ENCODE measurements around the gene TAS1R3. TPM values are rescaled to one million over a fixed set of nuclear protein-coding genes. Genes with fewer than 3 reads are reported as not detected.

The TAS1R3 gene
- total RNA-seq, 1 donor from 2014 or later, result 0.50 TPM

DNA sequence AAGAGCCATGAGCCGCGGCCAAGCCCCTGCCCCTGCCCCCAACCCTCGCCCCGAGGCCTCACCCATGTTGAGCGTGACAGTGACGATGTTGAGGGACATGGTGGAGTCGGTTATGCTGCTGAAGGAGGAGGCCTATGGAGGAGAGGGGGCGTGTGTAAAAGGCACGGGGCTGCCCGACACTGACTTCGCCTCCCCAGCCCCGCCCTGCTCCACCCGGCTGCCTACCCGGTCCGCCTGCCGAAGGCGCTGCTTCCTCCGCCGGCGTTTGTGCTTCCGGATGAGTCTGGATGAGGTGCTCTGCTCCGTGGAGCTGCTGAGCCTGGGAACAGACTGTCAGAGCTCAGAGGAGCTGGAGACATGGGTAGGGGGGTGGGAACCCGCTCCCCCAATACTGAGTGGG, 9.1 kb downstream of the TAS1R3 start:
- no peak overlapping the region for H3K4me3 ChIP-seq (ENCODE audit: insufficient read depth, low read depth, low read length)
- H3K4me1 Mint-ChIP-seq (ENCODE audit: low read depth, unreplicated experiment), result peaks cover 4% of the 10 kb centered on the region
- no peaks in the 10 kb centered on the region for H3K27me3 Mint-ChIP-seq (ENCODE audit: low read depth, unreplicated experiment)
- H3K4me1 ChIP-seq (ENCODE audit: insufficient read depth, low read length), result peaks cover 16% of the 10 kb centered on the region
- H3K4me2 ChIP-seq (ENCODE audit: low read length), result no peak overlapping the region
- peaks cover 8% of the 10 kb centered on the region for H3K36me3 ChIP-seq (ENCODE audit: insufficient read depth, low read length)
- TF ChIP-seq EZH2 (IDR thresholded peaks at IDR 0.05; ENCODE audit: insufficient read depth, low read length), result no peak
- TF ChIP-seq, protein P1, sequence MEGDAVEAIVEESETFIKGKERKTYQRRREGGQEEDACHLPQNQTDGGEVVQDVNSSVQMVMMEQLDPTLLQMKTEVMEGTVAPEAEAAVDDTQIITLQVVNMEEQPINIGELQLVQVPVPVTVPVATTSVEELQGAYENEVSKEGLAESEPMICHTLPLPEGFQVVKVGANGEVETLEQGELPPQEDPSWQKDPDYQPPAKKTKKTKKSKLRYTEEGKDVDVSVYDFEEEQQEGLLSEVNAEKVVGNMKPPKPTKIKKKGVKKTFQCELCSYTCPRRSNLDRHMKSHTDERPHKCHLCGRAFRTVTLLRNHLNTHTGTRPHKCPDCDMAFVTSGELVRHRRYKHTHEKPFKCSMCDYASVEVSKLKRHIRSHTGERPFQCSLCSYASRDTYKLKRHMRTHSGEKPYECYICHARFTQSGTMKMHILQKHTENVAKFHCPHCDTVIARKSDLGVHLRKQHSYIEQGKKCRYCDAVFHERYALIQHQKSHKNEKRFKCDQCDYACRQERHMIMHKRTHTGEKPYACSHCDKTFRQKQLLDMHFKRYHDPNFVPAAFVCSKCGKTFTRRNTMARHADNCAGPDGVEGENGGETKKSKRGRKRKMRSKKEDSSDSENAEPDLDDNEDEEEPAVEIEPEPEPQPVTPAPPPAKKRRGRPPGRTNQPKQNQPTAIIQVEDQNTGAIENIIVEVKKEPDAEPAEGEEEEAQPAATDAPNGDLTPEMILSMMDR (IDR thresholded peaks at IDR 0.05; ENCODE audit: insufficient read depth, low read depth, low read length), result no peak
- no peaks in the 10 kb centered on the region for H3K36me3 Mint-ChIP-seq (ENCODE audit: low read depth, unreplicated experiment)
- H3K79me2 ChIP-seq (ENCODE audit: insufficient read depth, low read length), result peaks cover 42% of the 10 kb centered on the region
- no peak overlapping the region for H3K4me3 Mint-ChIP-seq (ENCODE audit: unreplicated experiment)
- peaks cover 51% of the 10 kb centered on the region for H4K20me1 ChIP-seq (ENCODE audit: insufficient read depth, low read length)
- no peak overlapping the region for H3K27ac ChIP-seq (ENCODE audit: low read depth, low read length)
- no peaks in the 10 kb centered on the region for H3K27me3 ChIP-seq (ENCODE audit: insufficient read depth, low read length)
- no peaks in the 10 kb centered on the region for H3K9me3 ChIP-seq (ENCODE audit: insufficient read depth, low read depth, low read length)
- DNase-seq (ENCODE audit: low read depth) (no peak), FAIRE-seq (no peak)
- H3K9ac ChIP-seq (ENCODE audit: low read length), result no peak overlapping the region
- no peaks in the 10 kb centered on the region for H3K9me3 Mint-ChIP-seq (ENCODE audit: unreplicated experiment)
- no peak overlapping the region for H3K27ac Mint-ChIP-seq (ENCODE audit: unreplicated experiment)
- no peak overlapping the region for H2AFZ ChIP-seq (ENCODE audit: low read depth, low read length)

DNA sequence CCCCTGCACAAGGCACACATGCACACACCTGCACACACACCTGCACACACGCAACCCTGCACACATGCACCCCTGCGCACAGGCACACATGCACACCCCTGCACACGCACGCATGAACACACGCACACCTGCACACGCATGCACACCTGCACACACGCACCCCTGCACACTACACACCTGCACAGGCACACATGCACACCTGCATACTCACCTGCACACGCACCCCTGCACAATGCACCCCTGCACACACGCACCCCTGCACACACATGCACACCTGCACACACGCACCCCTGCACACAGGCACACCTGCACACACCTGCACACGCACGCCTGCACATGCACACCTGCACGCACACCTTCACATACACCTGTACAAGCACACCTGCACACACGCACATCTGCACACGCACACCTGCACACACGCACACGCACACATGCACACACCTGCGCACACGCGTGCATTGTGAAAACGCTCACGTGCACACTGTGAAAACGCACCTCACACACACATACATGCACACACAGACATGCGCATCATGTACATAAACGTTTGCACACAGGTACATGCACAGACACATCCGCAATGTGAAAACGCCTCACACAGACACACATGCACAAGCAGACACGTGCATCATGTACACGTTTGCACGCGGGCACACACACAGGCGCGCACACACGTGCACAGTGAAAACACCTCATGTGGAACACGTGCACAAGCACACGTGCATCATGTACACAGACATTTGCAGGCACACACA, 9.9 kb downstream of the TAS1R3 start:
- H3K9me3 ChIP-seq (ENCODE audit: insufficient read depth, low read depth, low read length), result no peaks in the 10 kb centered on the region
- H3K36me3 ChIP-seq (ENCODE audit: insufficient read depth, low read length), result peaks cover 8% of the 10 kb centered on the region
- no peaks in the 10 kb centered on the region for H3K27me3 ChIP-seq (ENCODE audit: insufficient read depth, low read length)
- no peaks in the 10 kb centered on the region for H3K9me3 Mint-ChIP-seq (ENCODE audit: unreplicated experiment)
- no peak overlapping the region for H3K9ac ChIP-seq (ENCODE audit: low read length)
- TF ChIP-seq, protein P1 (IDR thresholded peaks at IDR 0.05; ENCODE audit: insufficient read depth, low read depth, low read length), result no peak
- no peak for TF ChIP-seq EZH2 (IDR thresholded peaks at IDR 0.05; ENCODE audit: insufficient read depth, low read length)
- no peak overlapping the region for H3K4me3 Mint-ChIP-seq (ENCODE audit: unreplicated experiment)
- H3K4me1 Mint-ChIP-seq (ENCODE audit: low read depth, unreplicated experiment), result peaks cover 4% of the 10 kb centered on the region
- no peaks in the 10 kb centered on the region for H3K36me3 Mint-ChIP-seq (ENCODE audit: low read depth, unreplicated experiment)
- H3K4me3 ChIP-seq (ENCODE audit: insufficient read depth, low read depth, low read length), result no peak overlapping the region
- H3K79me2 ChIP-seq (ENCODE audit: insufficient read depth, low read length), result peaks cover 50% of the 10 kb centered on the region
- H3K27ac Mint-ChIP-seq (ENCODE audit: unreplicated experiment), result no peak overlapping the region
- H3K4me2 ChIP-seq (ENCODE audit: low read length), result no peak overlapping the region
- no peak for FAIRE-seq
- H2AFZ ChIP-seq (ENCODE audit: low read depth, low read length), result no peak overlapping the region
- no peak overlapping the region for H3K27ac ChIP-seq (ENCODE audit: low read depth, low read length)
- no peak for DNase-seq (ENCODE audit: low read depth)
- H3K27me3 Mint-ChIP-seq (ENCODE audit: low read depth, unreplicated experiment), result no peaks in the 10 kb centered on the region
- peaks cover 59% of the 10 kb centered on the region for H4K20me1 ChIP-seq (ENCODE audit: insufficient read depth, low read length)
- H3K4me1 ChIP-seq (ENCODE audit: insufficient read depth, low read length), result peaks cover 24% of the 10 kb centered on the region

DNA sequence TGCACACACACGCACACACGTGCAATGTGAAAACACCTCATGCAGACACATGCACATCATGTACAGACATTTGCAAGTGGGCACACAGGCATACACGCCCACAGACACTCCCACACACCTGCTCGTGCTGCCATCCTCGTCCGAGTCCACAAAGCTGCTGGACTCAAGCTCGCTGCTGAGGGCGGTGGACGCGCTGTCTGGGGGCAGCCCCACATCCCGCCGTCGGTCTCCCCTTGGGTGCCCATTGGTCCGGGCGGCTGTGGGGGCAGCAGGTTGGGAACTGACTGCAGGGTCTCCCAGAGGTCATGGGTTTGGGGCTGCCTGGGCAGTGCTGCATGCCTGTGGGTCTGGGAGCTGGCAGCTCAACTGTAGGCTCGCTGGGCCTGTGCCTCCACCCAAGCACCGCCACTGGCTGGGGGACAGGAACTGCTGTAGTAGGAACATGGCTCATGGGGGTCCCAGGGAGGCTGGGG, 10.5 kb downstream of the TAS1R3 start:
- no peak for FAIRE-seq
- H4K20me1 ChIP-seq (ENCODE audit: insufficient read depth, low read length), result peaks cover 65% of the 10 kb centered on the region
- peaks cover 4% of the 10 kb centered on the region for H3K4me1 Mint-ChIP-seq (ENCODE audit: low read depth, unreplicated experiment)
- H3K9me3 ChIP-seq (ENCODE audit: insufficient read depth, low read depth, low read length), result no peaks in the 10 kb centered on the region
- H3K4me3 ChIP-seq (ENCODE audit: insufficient read depth, low read depth, low read length), result no peak overlapping the region
- H3K36me3 ChIP-seq (ENCODE audit: insufficient read depth, low read length), result peaks cover 8% of the 10 kb centered on the region
- no peaks in the 10 kb centered on the region for H3K9me3 Mint-ChIP-seq (ENCODE audit: unreplicated experiment)
- H3K27me3 Mint-ChIP-seq (ENCODE audit: low read depth, unreplicated experiment), result no peaks in the 10 kb centered on the region
- H3K79me2 ChIP-seq (ENCODE audit: insufficient read depth, low read length), result peaks cover 56% of the 10 kb centered on the region
- TF ChIP-seq, protein P1 (IDR thresholded peaks at IDR 0.05; ENCODE audit: insufficient read depth, low read depth, low read length), result no peak
- no peak for TF ChIP-seq EZH2 (IDR thresholded peaks at IDR 0.05; ENCODE audit: insufficient read depth, low read length)
- H2AFZ ChIP-seq (ENCODE audit: low read depth, low read length), result no peak overlapping the region
- no peak for DNase-seq (ENCODE audit: low read depth)
- no peak overlapping the region for H3K4me3 Mint-ChIP-seq (ENCODE audit: unreplicated experiment)
- no peak overlapping the region for H3K27ac Mint-ChIP-seq (ENCODE audit: unreplicated experiment)
- no peaks in the 10 kb centered on the region for H3K27me3 ChIP-seq (ENCODE audit: insufficient read depth, low read length)
- H3K36me3 Mint-ChIP-seq (ENCODE audit: low read depth, unreplicated experiment), result no peaks in the 10 kb centered on the region
- H3K4me2 ChIP-seq (ENCODE audit: low read length), result no peak overlapping the region
- H3K9ac ChIP-seq (ENCODE audit: low read length), result no peak overlapping the region
- H3K27ac ChIP-seq (ENCODE audit: low read depth, low read length), result no peak overlapping the region
- peaks cover 30% of the 10 kb centered on the region for H3K4me1 ChIP-seq (ENCODE audit: insufficient read depth, low read length)

All from astrocyte (in vitro differentiated cells and primary cell).